Measurements from ENCODE around the gene ZNF827.

The ZNF827 gene

DNA sequence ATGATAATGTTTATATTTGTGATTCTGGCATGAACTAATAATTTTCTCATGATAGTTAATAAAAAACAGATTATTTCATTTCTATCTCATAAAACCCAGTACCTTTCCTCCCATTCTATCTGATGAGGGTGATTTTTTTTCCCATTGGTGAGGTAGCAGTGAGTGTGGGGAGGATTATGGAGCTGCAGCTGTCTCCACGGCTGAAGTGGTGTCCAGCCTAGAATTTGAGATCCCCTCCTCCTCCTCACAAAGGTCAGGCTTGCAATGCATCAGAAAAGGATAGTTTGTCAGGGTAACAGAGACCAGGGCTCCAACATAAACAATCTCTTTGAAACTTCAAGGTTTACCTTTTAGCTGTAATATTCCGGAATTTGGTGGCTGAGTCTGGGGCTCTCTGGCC lies 197.8 kb downstream of the ZNF827 start:
- no peak for DNase-seq

DNA sequence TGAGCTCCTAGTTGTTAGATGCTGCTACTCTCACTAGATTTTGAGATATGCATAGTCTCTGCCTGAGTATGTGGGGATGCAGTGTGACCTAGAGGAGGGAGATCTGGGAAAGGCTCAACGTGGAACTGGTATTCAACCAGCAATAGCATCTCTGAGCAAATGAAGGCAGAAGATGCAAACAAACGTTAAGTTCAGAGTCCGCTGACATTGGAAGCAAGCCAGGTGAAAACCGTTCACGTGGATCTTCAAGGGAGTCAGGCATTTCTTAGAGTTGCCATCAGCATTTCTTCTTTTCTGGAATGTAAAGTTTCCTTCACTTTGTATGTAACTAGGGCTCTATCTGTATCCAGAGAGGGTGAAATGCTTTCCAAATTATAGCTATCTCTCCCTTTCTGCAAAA lies 198.8 kb downstream of the ZNF827 start:
- DNase-seq: no peak

GRCh38 chr4:145736241-145736831 lies 202.3 kb downstream of the ZNF827 start:
- no peak for DNase-seq

DNA sequence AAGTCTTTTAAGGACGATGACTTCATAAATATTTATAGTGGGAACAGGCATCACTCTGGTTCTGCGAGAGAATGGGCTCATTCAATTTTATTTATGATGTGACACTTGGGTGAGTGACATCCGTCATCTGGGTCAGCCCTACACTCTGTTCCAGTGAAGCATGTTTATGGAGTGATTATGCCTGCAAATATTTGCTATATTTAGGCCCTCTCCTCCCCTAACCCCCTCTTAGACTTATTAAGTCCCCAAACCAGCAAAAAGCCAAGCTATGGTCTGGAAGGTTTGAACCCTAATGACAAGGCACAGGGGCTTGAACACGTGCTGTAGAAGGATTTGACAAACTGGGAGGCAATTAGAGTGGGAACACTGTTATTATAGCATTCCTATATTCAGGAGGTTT lies 202.8 kb downstream of the ZNF827 start:
- no peak for DNase-seq

DNA sequence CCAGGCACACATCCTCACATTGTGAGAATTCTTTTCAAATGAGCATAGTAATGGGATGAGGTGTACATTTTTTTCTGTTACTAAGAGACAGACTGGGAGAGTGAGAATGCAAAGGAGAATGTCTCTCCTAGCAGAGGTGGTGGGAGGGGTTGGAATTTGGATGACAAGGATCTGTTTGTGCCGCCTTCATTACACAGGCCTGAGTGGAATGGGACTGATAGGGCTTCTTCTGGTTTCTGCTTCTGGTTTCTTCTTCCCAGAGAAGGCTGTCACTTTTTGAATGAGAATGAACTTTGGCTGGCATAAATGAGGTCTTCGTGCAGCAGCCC lies 203.3 kb downstream of the ZNF827 start:
- DNase-seq: no peak

GRCh38 chr4:145734576-145735346 lies 203.9 kb downstream of the ZNF827 start:
- peak; percentile 19 to 38 for DNase-seq

GRCh38 chr4:145734031-145734430 lies 204.6 kb downstream of the ZNF827 start:
- DNase-seq: no peak

GRCh38 chr4:145732895-145733880 lies 205.4 kb downstream of the ZNF827 start:
- DNase-seq: peak; percentile 86 to 90

- peak in 1 of 2 experiments; percentile 28 for DNase-seq
Observed at GRCh38 chr4:145732001-145732815, 206.4 kb downstream of the ZNF827 start.

DNA sequence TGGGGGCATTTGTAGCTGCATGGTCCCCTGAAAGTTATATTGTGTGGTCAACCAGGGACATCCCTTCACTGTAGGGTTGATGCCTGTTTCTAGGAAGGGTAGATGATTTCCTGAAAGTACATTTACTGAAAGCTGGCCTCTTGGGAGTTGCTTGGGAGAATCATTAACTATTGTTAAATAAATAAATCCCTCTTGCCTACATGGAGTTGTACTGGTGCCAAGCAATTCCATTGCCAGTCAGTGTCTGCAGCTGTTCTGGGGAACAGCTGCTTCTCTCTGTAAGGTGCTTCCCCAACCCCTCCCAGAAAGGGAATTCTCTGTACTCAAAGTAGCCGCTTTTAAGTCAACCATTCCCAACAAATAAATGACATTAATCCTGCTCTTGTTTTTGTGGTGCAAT lies 207.6 kb downstream of the ZNF827 start:
- DNase-seq: no peak

GRCh38 chr4:145730026-145730425 lies 208.6 kb downstream of the ZNF827 start:
- DNase-seq: no peak

DNA sequence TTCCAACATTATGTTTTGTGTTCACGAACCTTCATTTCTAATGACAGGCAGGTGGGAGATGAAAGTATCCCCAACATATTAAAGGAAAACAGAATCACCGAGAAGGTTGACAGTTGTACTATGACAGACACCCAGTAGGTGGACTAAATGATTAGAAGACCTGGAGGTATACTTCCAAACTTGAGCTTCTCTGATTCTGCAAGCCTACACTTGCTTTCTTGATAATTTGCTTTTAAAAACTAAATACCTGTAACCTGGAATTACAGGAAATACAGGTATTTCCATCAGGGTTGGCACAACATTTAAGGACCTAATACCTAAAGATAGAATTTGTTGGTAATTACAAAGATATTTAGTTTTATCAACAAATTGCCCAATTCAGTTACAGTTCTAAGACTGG lies 215.3 kb downstream of the ZNF827 start:
- DNase-seq: no peak

- no peak for DNase-seq
Observed at GRCh38 chr4:145722561-145722960, 216.1 kb downstream of the ZNF827 start.

GRCh38 chr4:145720656-145721055 lies 218.0 kb downstream of the ZNF827 start:
- DNase-seq: no peak

DNA sequence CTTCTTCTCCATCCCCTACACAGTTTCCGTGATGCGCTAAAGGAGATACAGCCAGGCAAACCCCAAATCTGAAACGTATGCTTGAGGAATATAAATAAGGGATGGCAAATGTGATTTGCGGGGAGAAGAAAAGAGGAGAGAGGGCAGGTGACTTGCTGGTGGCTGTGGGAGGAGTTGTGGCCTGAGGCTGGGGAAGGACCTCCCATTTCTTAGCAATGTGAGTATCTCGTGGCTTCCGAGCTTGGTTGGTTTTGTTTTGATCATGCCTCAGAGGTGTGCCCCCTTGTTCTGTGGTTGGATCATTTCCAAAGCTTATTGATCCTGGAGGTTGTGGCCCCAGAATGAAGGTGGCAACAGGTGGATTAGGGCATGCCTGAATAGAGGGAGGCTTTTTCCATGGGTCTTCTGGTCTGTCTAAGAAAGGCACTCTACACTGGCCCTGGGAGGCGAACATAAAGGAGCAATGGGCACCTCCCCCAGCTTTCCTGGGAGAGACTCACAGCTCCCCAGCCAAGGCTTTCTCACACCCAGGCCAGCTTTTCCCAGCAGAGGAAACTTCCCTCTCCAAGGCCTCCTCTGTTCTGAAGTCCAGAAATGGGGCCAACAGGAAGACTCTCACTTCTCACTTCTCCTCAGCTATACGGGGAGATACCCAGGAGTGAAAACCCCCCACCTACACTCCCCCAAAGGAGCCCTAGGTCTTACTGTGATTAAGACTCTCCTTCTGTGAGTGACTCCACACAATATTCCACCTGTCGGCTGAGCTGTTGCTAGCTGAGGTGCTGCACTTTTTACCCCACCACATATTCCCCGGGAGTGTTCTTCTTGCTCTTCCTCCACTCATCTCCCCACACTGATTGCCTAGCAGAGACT lies 218.6 kb downstream of the ZNF827 start:
- DNase-seq: peak; percentile 43 to 63

GRCh38 chr4:145716661-145717200 lies 221.9 kb downstream of the ZNF827 start:
- DNase-seq: no peak

DNA sequence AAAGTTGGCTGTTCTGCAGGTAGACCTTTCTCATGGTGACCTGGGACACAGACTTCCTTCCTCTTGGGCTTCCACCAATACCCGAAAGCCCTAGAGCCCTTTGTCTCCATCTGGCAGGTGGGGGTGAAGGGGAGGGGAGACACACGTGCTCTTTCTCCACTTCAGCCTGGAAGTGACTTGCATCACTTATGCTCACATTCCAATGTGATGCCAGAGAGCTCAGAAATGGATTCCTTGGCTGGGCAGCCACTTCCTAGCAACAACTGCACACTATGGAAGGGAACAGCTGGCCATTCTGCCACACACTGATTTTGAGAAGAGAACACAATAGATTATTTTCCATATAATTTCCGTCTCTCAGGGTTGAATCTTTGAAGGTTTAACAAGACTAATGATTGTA lies 222.4 kb downstream of the ZNF827 start:
- DNase-seq: no peak

GRCh38 chr4:145709843-145710242 lies 228.8 kb downstream of the ZNF827 start:
- DNase-seq: no peak

GRCh38 chr4:145709336-145709735 lies 229.3 kb downstream of the ZNF827 start:
- no peak for DNase-seq

Data from activated CD4-positive, alpha-beta T cell treated with anti-CD3 and anti-CD28 coated beads, Interleukin-2, amount 50 U/mL, for 48 hours (primary cell).